HG03432 (cell line): ENCODE results near the gene PPIL6.
"Not testable (repeated sequence)": the region's sequence is repeated elsewhere in the genome, so short reads cannot be mapped to it uniquely, and the experiment has no call there.

ENCODE experiments used
- ATAC-seq: cut with Tn5 transposase; IDR thresholded peaks from one replicate; pipeline ENCODE4 v1.9.1; 2021; ENCODE audit warnings: mild to moderate bottlenecking, moderate library complexity; ENCODE audit not compliant: unreplicated experiment

Gene PPIL6

DNA sequence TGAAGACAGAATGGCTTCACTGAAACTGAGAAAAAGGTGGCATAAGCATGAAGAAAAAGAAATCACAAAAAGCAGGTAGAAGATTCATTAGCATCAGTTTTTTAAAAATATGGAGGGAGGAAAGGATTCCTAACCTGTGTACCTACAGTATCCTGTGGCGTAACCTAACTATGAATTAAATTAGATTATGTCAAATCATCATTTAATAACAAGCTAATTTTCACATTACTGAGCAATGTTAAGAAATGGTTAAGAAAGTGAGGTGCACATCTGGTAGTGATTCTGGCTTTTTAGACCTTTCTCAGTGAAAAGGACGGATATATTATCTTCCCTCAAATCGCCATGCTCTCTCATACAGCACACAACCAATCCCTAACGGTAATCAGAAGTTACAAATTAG lies 70.7 kb downstream of the PPIL6 start:
- ATAC-seq: no peak

DNA sequence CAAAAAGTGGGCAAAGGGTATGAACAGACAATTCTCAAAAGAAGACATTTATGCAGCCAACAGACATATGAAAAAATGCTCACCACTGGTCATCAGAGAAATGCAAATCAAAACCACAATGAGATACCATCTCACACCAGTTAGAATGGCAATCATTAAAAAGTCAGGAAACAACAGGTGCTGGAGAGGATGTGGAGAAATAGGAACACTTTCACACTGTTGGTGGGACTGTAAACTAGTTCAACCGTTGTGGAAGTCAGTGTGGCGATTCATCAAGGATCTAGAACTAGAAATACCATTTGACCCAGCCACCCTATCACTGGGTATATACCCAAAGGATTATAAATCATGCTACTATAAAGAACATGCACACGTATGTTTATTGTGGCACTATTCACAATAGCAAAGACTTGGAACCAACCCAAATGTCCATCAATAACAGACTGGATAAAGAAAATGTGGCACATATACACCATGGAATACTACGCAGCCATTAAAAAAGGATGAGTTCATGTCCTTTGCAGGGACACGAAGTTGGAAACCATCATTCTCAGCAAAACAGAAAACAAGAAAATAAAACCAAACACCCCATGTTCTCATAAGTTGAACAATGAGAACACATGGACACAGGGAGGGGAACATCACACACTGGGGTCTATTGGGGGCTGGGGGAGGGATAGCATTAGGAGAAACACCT lies 75.9 kb downstream of the PPIL6 start:
- not testable (repeated sequence) for ATAC-seq

DNA sequence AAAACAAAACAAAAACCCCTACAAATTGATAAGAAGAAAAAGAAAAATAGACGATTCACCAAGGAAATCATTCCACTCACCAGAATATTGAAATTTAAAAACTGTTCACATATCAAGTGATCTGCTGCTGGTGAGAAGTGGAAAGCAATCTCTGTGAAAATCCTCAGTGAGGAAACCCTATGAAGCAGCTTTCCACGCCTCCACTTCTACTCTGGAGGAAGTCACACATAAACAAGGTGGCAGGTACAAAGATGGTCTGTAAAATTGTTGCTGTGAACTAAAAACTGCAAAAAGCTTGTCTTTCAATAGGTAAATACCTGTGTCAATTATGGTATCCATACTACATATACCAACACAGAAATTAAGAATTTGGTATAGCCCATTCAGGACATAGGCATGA lies 76.7 kb downstream of the PPIL6 start:
- no peak for ATAC-seq

DNA sequence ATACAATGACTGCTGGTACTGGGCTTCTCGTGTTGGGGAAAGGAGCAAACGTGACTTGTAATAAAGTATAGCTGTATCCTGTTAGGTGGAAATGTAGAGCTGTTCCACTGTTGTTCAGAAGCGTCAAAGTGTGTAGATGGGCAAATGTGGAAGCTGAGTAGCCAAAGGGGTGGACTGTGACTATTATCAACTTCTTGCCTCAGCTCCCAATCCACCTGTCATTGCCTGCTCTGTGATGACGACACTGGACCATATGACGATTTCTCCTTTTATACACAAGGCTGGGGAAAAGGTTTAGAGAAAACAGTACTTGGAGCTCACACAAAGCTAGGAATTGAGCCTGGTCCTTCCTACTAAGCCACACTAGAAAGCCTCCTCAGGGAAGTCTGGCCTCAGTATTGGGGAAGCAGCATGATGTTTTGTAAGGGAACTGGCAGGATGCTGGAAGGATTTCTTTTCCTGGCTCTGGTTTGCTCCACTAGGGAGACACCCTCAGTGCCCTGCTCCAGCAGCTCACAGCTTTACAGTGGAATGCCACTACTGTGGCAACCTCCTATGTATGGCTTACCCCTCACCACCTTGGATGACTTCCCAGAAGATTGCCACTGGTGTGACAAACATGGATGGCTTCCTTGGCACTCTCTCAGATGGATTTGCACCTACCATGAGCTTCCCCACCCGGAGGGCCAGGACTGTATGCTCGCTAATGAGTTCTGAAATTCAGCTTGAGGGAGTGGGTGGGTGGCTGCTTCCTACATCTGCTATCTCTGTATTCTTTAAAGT lies 78.1 kb downstream of the PPIL6 start:
- no peak for ATAC-seq

DNA sequence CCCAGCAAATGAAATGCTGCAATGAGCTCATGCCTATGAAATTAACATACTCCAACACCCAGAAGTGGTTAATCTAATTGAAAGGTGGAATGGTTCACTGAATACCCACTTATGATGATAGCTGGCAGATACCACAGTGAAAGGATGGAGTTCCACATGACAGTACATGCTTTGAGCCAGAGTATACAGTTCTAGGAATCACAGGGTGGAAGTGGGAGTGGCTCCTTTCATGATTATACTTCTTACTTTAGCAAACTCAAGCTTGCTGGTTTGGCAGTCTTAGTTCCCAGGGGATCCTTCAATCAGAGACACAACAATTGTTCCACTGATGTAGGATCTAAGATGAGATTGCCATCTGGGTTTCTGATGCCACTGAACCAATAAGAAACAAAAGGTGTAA lies 79.6 kb downstream of the PPIL6 start:
- ATAC-seq: no peak

DNA sequence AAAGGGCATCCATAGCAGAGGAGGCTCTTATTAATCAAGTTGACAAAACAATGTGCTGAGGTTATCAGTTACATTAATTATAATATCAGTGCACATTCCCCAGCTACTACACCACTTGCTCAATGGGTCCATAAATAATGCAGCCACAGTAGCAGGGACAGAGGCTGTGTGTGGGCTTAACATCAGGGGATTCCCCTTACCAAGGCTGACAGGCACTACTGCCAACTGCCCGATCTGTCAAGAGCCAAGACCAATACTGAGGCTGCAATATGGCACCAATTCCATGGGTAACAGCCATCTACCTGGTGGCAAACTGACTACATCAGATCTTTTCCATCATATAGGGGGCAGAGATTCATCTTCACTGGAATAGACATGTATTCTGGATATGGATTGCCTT lies 80.1 kb downstream of the PPIL6 start:
- ATAC-seq: no peak

DNA sequence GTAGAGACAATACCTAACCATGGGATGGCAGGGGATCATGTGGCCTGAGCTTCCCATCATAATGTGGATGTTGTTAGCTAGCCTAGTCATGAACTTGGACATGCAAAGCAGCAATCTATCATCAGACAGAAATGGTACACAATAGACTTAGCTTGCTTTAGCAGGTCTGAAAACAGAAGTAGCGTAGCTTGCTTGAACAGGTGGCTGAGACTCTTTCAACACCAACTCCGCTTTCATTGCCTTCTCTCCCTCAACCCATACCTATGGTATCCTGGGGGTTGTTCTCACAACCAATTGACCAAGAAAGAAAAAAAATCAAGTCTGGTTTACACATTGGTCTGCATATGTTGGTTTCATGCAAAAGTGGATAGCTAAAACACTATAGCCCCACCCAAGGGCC lies 81.2 kb downstream of the PPIL6 start:
- no peak for ATAC-seq

DNA sequence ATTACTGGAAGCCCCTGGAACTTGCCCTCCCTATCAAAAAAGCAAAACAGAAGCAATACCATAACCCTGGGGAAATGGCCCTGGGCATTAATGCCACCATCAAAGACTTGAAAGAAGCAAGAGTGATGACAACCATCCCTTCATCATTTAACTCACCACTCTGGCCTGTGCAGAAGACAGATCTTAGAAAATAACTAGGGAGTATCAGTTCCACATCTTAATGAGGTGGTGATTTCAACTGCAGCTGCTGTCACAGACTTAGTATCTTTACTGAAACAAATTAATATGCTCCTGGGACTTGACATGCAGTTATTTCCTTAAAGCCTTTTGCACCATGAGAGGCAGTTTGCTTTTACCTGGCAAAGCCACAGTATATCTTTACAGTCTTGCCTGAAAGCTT lies 82.2 kb downstream of the PPIL6 start:
- ATAC-seq: no peak

DNA sequence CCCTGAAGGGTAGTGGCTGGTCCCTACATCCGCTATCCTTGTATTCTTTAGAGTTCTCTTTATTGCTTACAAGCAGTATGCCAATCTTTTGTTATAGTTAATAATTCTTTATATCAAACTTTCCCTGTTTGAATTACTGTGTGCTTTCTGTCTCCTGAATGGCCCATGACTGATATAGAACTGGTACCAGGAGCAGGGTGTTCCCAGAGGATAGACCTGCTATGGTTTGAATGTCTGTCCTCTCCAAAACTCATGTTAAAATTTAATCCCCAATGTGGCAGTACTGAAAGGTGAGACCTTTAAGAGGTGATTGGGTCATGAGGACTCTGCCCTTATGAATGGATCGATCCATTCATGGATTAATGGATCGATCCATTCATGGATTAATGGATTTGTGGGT lies 84.2 kb downstream of the PPIL6 start:
- ATAC-seq: no peak

DNA sequence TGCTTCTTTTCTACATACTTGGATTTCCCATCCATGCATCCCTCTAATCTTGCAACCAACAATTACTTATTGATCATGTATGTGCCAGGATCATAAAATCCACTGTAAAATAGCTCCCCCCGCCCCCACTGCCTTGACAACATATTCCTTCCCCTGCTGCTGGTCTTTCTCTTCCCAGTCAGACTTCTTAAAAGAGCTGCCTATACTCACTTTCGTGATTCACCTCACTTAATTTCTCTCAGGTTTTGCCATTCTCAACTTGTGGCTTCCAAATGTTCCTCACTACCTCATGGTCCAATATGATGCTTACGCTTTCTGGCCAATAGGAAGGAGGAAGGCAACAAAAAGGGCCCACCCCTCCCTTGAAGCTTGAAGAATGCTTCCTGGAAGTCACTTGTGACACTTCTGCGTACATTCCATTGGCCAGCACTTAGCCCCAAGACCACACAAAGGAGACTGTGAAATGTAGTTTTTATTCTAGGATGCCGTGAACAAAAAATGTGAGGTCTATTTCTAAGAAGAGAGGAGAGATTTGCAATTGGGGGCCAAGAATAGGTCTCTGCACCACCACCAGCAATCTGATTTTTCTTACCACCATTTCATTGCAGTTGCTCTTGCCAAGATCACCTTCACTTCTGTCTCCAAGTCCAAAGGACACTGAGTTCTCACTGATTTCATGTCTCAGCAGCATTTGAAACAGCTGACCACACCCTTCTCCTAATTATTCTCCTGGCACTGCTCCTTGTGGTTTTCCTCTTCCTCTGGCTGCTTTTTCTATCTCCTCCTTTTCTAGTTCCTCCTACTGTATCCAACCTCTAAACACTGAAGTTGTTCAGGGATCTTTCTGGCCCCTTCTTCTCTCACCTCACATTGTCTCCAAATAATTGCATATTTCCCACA lies 88.9 kb downstream of the PPIL6 start:
- no peak for ATAC-seq

DNA sequence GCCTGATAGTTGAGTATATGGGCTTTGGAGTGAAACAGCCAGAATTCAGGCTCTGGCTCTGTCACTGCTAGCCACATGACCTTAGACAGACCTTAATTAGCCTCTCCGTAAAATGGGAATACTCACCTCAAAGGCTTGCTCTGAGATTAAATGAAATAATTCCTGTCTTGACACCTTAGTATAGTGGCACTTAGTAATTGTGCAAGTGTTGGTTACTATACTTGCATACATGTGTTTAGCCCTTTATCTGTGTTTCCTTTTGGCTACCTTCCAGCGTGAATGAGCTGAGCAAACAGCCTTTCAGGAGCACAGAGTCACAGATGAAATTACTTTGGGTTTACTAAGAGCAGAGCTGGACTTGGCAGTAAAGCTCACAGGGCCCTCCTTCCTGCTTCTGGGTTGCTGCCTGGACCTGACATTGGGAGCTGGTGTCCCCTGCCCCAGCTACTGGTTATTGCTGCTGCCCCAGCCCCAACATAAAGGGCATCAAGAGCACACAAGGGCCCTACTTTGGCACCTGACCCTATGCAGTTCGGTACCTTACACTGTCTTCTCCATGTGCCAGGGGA lies 90.9 kb downstream of the PPIL6 start:
- no peak for ATAC-seq

DNA sequence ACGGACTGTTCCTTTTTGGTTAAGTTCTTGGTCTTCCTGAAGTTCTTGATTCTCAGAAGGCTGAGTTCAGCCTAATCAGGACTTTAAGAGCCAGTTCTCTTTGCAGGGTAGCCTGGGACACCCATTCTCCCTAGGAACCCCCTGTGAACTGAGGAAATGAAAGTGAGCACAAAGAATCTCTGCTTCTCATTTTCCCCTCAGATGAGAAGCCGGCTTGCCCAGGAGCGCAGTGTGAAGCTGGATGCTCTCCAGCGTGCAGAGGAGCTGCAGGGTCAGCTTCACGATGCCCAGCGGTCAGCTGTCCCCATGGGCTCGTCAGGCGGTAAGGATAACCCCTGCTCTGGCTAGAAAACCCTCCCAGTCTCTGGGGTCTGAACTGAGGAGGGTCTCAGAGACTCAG lies 92.2 kb downstream of the PPIL6 start:
- ATAC-seq: no peak

DNA sequence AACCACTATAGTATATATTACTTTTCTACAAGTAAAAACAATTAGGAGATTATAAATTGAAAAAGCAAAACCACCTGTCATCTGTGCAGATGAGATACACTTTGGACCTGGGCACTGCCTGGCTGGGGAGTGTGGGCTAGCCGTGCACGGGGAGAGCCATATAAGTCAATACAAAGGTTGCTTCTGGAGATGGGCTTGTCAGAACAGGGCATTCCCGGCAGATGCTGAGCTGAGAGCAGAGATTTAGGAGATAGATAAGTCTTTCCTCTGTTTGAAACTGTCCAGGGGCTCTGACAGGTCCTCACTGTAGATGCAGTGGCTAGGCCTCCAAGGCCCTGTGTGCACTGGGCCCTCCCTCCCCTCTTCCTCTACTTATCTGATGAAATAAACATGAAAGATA lies 92.6 kb downstream of the PPIL6 start:
- no peak for ATAC-seq

DNA sequence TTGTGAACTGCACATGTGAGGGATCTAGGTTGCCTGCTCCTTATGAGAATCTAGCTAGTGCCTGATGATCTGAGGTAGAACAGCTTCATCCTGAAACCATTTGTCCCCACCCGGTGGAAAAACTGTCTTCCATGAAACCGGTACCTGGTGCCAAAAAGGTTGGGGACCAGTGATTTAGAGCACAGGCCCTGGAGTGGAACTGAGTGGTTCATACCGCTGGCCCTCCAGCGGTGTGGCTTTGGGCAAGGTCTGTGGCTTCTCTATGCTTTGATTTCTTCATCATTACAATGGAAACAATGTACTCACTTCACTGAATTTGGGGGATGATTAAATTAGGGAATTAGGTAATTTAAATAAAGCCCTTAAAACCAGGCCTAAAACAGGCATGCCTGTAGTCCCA lies 94.4 kb downstream of the PPIL6 start:
- no peak for ATAC-seq

DNA sequence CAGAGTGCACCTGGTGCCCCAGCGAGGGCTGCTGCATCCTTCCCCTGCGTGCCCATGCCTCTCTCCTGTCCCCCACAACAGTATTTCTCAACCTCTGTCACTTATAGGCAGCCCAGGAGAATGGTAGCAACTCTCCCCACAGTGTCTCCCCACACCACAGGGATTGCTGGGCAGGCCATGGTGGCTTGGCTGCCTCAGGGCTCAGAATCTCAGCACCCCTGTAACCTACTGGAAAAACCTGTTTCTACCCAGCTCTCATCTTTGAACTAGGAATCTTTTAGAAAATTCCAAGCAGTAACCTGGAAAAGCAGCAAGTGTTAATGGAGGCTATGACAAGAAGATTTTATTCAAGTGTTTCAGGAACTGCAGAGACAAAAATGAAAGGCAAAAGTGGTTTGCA lies 96.2 kb downstream of the PPIL6 start:
- no peak for ATAC-seq

DNA sequence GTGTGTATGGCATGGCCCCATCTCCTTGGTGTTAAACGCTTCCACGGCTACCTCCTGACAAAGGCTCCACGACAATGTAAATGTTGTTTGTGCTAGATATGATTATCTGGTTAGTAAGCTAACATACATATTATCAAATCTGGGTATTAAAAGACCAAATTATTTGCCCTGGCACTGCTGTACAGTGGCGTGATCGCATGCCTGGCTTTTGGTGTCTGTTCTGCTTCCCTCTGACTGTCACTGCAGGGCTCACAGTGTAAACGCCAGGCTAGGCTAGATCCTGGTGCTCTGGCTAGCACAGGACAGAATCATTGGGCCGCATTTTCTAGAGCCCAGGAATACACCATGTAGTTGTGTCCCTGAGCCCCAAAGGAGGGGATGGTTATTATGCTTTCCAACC lies 96.9 kb downstream of the PPIL6 start:
- ATAC-seq: no peak

DNA sequence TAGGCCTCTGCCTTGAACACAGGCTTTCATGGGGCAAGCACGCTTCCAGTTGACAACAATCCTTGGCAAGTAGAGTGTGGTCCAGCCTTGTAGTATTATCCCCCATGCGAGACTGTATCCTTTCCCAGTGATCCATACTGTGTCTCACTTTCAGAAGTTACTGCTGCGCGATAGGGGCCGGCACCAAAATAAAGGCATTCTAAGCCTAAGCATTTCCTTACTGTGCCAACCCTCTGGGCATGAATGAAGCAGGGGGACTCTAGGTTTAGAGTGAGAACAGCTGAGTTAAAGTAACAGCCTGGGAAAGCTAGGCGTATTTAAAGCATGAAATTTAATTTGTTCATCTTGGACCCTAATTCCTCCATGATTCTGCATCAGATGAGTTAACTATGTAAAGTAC lies 97.5 kb downstream of the PPIL6 start:
- ATAC-seq: no peak

DNA sequence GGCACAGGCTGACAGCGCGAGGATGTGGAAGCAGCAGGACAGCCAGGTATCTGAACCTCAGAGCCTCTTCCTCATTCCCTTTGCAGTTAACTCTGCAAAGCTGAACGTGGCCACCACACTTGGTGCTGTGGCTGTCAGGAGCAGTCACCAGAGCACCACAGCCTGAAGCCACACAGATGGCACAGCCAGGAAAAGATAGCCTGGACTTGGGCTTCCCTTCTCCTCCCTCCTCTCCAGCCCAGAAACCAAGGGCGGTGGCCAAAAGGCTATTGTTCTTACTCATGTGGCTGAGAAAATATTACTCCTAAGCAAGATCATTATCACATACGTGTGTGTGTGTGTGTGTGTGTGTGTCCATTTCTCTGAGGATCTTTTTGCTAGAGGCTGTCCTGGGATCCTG lies 97.9 kb downstream of the PPIL6 start:
- ATAC-seq: no peak

DNA sequence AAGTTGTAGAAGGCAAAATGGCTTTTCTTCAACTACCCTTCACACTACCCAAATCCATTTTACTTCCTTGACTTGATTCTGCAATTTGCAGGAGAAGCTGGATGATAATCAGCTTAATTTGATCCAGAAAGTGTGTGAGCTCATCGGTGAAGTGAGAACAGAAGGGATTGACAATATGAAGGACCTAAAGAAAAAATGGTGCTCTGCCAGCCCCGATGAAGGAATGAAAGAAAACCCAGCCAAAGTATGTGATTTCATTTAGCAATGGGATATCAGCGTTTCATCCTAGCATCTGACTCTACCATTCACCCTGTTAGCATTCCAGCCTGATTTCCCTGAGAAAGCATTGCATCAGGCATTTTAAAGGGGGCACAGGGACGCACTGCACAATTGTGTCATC lies 99.6 kb downstream of the PPIL6 start:
- ATAC-seq: no peak
